ENCODE measurements around the gene GPRC5C.

The GPRC5C gene

DNA sequence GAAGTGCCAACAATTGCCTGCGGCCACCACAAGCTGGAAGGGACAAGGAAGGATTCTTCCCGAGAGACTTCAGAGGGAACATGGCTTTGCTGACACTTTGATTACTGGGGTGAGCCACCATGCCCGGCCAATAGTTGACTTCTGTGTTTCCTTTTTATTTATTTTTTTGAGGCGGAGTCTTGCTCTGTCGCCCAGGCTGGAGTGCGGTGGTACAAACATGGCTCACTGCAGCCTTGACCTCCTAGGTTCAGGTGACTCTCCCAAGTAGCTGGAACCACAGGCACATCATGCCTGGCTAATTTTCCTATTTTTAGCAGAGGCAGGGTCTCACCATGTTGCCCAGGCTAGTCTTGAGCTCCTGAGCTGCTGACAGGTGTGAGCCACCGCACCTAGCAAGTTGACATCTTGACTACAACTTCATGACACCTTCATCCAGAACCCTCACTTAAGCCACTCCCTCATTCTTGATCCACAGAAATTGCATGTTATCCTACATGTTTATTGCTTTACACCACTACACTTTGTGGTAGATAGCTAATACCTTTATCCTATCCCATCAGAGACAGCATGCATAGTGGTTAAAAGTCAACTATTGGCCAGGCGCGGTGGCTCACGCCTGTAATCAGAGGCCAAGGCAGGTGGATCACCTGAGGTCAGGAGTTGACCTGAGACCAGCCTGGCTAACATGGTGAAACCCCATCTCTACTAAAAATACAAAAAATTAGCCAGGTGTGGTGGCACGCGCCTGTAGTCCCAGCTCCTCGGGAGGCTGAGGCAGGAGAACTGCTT is 16.1 kb upstream of the GPRC5C start:
- H3K4me3 ChIP-seq (replicated peaks; ENCODE audit: low read depth, low read length) = no peak overlapping the region
- TF ChIP-seq, protein P1, sequence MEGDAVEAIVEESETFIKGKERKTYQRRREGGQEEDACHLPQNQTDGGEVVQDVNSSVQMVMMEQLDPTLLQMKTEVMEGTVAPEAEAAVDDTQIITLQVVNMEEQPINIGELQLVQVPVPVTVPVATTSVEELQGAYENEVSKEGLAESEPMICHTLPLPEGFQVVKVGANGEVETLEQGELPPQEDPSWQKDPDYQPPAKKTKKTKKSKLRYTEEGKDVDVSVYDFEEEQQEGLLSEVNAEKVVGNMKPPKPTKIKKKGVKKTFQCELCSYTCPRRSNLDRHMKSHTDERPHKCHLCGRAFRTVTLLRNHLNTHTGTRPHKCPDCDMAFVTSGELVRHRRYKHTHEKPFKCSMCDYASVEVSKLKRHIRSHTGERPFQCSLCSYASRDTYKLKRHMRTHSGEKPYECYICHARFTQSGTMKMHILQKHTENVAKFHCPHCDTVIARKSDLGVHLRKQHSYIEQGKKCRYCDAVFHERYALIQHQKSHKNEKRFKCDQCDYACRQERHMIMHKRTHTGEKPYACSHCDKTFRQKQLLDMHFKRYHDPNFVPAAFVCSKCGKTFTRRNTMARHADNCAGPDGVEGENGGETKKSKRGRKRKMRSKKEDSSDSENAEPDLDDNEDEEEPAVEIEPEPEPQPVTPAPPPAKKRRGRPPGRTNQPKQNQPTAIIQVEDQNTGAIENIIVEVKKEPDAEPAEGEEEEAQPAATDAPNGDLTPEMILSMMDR (IDR thresholded peaks at IDR 0.05; ENCODE audit: low read length, missing control alignments) = no peak
- no peak for DNase-seq (ENCODE audit: low read depth)

DNA sequence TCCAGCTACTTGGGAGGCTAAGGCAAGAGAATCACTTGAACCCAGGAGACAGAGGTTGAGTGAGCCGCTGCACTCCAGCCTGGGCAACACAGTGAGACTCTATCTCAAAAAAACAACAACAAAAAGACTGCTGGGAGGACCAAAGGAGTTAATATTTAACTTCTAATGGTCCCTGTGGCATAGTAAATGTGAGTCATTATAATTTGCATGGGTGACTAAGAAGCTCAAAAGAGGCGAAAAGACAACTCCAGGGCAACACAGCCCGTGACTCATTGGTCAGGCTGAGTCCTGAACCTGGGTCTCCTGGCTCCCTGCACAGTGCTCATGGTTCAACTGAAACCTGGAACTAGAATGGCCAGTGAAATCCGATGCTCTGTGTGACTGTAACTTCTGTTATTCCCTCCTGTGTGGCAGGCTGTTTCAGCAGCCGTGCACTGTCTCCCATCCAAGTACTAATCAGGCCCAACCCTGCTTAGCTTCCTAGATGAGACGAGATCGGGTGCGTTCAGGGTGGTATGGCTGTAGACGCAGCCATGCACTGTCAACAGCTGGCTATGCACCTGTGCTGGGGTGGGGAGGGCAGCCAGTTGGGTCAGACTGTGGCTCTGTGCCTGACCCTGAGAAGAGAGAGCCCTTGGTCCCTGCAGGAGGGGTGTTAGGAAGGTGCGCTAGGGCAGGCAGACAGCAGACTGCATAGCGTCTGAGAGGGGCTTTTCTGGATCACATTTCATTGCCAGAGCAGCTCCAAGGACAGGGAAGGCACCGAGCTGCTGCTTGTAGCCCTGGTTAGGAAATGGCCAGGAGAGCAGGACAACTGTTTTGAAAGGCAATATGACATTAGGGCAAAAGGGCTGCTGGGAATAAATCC is 14.5 kb upstream of the GPRC5C start:
- H3K4me3 ChIP-seq (replicated peaks; ENCODE audit: low read depth, low read length) = no peak overlapping the region
- TF ChIP-seq, protein P1 (IDR thresholded peaks at IDR 0.05; ENCODE audit: low read length, missing control alignments) = no peak
- peak; percentile 33 for DNase-seq (ENCODE audit: low read depth)

- TF ChIP-seq, protein P1 (IDR thresholded peaks at IDR 0.05; ENCODE audit: low read length, missing control alignments) = no peak
- no peak overlapping the region for H3K4me3 ChIP-seq (replicated peaks; ENCODE audit: low read depth, low read length)
- no peak for DNase-seq (ENCODE audit: low read depth)
Observed at GRCh38 chr17:74419928-74420411, 11.9 kb upstream of the GPRC5C start.

DNA sequence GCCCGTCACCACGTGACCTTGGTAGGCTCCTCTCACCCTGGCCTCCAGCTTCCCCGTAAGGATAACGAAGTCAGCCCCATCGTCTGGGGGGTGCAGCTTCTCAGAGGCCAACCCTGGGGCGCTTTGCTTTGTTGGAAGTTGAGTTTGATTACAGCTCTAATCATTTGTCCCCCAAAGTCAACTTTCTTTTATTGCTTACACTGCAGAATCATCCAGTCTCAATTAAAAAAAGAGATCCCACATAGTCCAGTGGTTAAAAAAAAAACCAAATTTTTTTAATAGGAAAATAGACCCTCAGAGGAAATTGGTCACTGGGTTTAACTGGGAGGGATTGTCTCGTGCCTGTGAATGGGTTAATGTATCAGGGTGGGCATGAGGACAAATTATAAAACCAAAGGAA is 7.8 kb upstream of the GPRC5C start:
- no peak for DNase-seq (ENCODE audit: low read depth)
- TF ChIP-seq, protein P1 (IDR thresholded peaks at IDR 0.05; ENCODE audit: low read length, missing control alignments) = no peak
- H3K4me3 ChIP-seq (replicated peaks; ENCODE audit: low read depth, low read length) = no peak overlapping the region

DNA sequence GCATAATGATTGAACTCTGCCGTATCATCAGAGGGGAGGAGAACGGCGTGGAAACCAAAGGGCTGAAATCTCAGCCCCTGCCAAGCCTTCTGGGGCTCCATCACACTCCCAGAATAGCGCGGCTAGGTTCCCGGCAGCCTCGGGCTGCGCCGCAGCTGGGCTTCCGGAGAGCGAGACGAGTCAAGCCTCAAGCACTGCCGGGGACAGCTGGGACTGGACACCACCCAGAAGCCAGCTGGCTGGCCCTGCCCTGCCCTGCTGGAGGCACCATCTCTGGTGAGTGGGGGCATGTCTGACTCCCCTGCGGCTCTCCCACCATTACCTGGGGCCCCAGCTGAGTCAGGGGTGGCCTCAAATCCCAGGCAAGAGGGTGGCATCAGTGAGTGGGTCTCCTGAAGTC is 7.2 kb upstream of the GPRC5C start:
- H3K4me3 ChIP-seq (replicated peaks; ENCODE audit: low read depth, low read length) = no peak overlapping the region
- TF ChIP-seq, protein P1 (IDR thresholded peaks at IDR 0.05; ENCODE audit: low read length, missing control alignments) = no peak
- no peak for DNase-seq (ENCODE audit: low read depth)

DNA sequence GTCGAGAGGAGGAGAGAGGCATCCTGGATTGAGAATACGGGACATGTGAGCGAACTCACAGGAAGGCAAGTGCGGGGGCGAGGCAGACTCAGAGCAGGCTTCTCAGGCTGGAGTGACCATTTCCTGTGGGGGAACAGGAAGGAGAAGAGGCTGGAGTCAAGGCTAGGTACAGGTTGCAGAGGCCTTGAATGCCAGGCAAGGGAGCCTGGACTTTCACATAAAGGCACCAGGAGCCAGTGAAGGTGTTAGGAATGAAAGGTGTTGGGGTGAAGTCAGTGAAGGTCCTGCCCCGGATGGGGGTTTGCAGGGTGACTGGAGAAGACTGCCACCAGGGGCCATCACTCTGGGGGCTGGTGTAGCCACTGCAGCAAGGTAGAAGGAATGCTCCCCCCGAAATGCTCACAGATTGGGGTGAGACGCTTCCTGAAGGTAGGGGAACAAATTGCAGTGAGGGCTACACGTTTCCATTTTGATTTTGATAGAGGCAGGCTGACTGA is 5.3 kb upstream of the GPRC5C start:
- TF ChIP-seq, protein P1 (IDR thresholded peaks at IDR 0.05; ENCODE audit: low read length, missing control alignments) = no peak
- DNase-seq (ENCODE audit: low read depth) = peak; percentile 32
- no peak overlapping the region for H3K4me3 ChIP-seq (replicated peaks; ENCODE audit: low read depth, low read length)
